Measurements from ENCODE around the gene VEGFA.

VEGFA gene

GRCh38 chr6:43729537-43729936 is 40.5 kb upstream of the VEGFA start:
- Histone ChIP-seq H3K36me3 (ENCODE audit: control insufficient read depth in 5 of 5, insufficient read depth in 5 of 5, low read length in 5 of 5) (no peaks in the 10 kb centered on the region), H3K27me3 (ENCODE audit: control insufficient read depth in 5 of 5, insufficient read depth in 4 of 5, low read length in 5 of 5) (no peaks in the 10 kb centered on the region), H3K9ac (ENCODE audit: low read length in 5 of 5) (no peak overlapping the region), H3K4me1 (ENCODE audit: control insufficient read depth in 5 of 5, insufficient read depth in 5 of 5, low read length in 5 of 5) (peaks cover 0 to 12% (median 12%) of the 10 kb centered on the region in 5 donors), H3K27ac (ENCODE audit: low read depth, low read length) (no peak overlapping the region), H3K4me3 (ENCODE audit: low read depth in 1 of 5, low read length in 5 of 5) (no peak overlapping the region), H3K9me3 (ENCODE audit: control insufficient read depth in 5 of 5, low read length in 5 of 5) (peaks cover 0 to 5% (median 0%) of the 10 kb centered on the region in 5 donors)

DNA sequence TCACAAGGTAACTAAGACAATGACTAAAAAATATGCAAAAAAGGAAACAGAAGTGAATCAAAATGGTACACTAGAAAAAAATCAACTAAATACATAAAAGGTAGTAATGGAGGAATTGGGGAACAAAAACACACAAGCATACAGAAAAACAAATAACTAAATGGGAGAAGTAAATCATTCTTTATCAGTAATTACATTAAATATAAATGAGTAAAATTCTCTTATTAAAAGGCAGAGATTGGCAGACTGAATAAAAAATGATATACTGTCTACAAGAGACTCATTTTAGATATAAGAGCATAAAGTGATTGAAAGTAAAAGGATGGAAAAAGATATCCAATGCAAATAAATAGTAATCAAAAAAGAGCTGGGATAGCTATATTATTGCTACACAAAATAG is 39.4 kb upstream of the VEGFA start:
- Histone ChIP-seq H3K9me3 (ENCODE audit: control insufficient read depth in 5 of 5, low read length in 5 of 5) (peaks cover 0 to 5% (median 0%) of the 10 kb centered on the region in 5 donors), H3K4me3 (ENCODE audit: low read depth in 1 of 5, low read length in 5 of 5) (no peak overlapping the region), H3K4me1 (ENCODE audit: control insufficient read depth in 5 of 5, insufficient read depth in 5 of 5, low read length in 5 of 5) (peaks cover 0 to 1% (median under 1%) of the 10 kb centered on the region in 5 donors), H3K36me3 (ENCODE audit: control insufficient read depth in 5 of 5, insufficient read depth in 5 of 5, low read length in 5 of 5) (no peaks in the 10 kb centered on the region), H3K9ac (ENCODE audit: low read length in 5 of 5) (no peak overlapping the region), H3K27me3 (ENCODE audit: control insufficient read depth in 5 of 5, insufficient read depth in 4 of 5, low read length in 5 of 5) (no peaks in the 10 kb centered on the region), H3K27ac (ENCODE audit: low read depth, low read length) (no peak overlapping the region)

DNA sequence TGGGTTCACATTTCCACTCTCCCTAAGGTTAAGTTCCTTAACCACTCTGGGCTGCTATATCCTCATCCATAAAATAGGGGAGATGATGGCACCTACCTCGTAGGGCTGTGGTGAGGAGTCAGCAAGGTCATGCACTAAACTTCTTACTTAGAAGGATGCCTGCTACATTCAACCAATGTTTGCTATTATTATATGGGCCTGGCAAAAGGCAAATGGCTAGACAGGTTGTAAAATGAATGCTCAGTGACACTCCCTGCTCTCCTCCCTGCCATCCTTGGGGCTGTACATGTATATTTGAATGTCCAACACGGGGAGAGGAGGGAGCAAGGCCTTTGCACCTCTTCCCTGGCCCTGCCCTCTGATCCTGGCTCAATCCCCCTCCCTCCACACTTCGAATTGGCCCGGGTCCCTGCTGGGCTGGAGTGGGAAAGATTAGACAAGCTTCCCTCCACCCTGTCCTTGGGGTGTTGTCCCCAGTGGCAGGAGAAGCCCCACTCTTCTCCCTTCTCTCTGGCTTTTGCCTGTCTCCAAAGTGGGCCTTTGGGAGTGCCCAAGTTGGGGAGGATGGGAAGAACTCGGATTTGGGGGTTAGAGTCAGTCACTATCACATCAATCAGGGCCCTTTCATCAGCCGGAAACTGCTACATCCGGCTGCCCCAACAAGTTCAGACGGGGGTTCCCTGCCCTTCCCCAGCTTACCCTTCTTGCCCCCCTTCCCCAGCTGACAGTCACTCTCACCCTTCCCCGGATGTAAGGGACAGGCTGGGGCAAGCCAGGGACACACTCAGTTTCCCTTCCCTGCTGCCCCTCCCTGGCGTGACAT is 36.3 kb upstream of the VEGFA start:
- peaks cover 0 to 20% (median 15%) of the 10 kb centered on the region in 5 donors for H3K4me1 ChIP-seq (ENCODE audit: control insufficient read depth in 5 of 5, insufficient read depth in 5 of 5, low read length in 5 of 5)
- H3K9me3 ChIP-seq (ENCODE audit: control insufficient read depth in 5 of 5, low read length in 5 of 5): peaks cover 0 to 5% (median 0%) of the 10 kb centered on the region in 5 donors
- H3K4me3 ChIP-seq (ENCODE audit: low read depth in 1 of 5, low read length in 5 of 5): no peak overlapping the region
- no peaks in the 10 kb centered on the region for H3K36me3 ChIP-seq (ENCODE audit: control insufficient read depth in 5 of 5, insufficient read depth in 5 of 5, low read length in 5 of 5)
- H3K27ac ChIP-seq (ENCODE audit: low read depth, low read length): no peak overlapping the region
- H3K27me3 ChIP-seq (ENCODE audit: control insufficient read depth in 5 of 5, insufficient read depth in 4 of 5, low read length in 5 of 5): no peaks in the 10 kb centered on the region
- H3K9ac ChIP-seq (ENCODE audit: low read length in 5 of 5): no peak overlapping the region

DNA sequence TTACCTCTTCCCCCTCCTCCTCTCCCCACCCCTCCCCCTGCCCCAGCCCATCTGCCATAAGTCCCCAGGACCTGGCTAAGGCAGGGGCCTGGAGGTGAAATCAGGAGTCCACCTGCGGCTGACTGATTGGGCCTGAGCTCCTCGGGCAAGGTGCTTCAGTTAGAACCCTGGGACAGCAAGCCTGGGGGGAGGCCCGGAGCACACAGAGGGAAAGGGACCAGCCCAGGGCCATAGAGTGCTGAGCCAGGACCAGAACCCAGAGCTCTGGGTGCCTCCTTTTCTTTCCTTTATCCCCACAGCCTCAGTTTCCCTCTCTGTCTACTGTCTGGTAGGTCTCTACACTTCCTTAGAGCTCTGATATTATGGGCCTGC is 35.7 kb upstream of the VEGFA start:
- Histone ChIP-seq H3K9me3 (ENCODE audit: control insufficient read depth in 5 of 5, low read length in 5 of 5) (peaks cover 0 to 5% (median 0%) of the 10 kb centered on the region in 5 donors), H3K27me3 (ENCODE audit: control insufficient read depth in 5 of 5, insufficient read depth in 4 of 5, low read length in 5 of 5) (no peaks in the 10 kb centered on the region), H3K4me3 (ENCODE audit: low read depth in 1 of 5, low read length in 5 of 5) (no peak overlapping the region), H3K36me3 (ENCODE audit: control insufficient read depth in 5 of 5, insufficient read depth in 5 of 5, low read length in 5 of 5) (no peaks in the 10 kb centered on the region), H3K9ac (ENCODE audit: low read length in 5 of 5) (no peak overlapping the region), H3K4me1 (ENCODE audit: control insufficient read depth in 5 of 5, insufficient read depth in 5 of 5, low read length in 5 of 5) (peaks cover 0 to 20% (median 15%) of the 10 kb centered on the region in 5 donors), H3K27ac (ENCODE audit: low read depth, low read length) (no peak overlapping the region)

DNA sequence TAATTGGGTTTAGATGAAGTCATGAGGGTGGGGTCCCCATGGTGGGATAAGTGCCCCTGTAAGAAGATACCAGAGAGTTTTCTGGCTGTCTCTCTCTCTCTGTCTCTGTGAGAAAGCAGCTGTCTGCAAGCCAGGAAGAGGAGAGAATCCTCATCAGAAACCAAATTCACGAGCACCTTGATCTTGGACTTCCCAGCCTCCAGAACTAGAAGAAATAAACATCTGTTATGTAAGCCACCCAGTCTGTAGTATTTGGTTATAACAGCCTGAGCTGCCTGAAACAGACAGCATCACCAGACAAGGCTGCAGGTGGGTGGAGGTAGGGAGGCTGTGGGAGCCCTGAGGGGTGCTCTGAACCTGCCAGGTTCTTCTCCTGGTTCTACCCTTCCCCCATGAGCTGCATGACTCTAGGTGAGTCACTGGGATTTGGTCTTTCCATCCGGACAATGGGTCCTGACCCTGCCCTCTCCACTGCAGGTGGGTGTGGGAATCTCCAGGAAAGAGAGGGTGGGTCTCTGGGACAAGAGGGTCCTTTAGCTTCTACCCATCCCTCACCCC is 34.3 kb upstream of the VEGFA start:
- no peaks in the 10 kb centered on the region for H3K36me3 ChIP-seq (ENCODE audit: control insufficient read depth in 5 of 5, insufficient read depth in 5 of 5, low read length in 5 of 5)
- peaks cover 0 to 31% (median 21%) of the 10 kb centered on the region in 5 donors for H3K4me1 ChIP-seq (ENCODE audit: control insufficient read depth in 5 of 5, insufficient read depth in 5 of 5, low read length in 5 of 5)
- no peak overlapping the region for H3K4me3 ChIP-seq (ENCODE audit: low read depth in 1 of 5, low read length in 5 of 5)
- no peak overlapping the region for H3K27ac ChIP-seq (ENCODE audit: low read depth, low read length)
- peaks cover 0 to 1% (median 0%) of the 10 kb centered on the region in 5 donors for H3K9me3 ChIP-seq (ENCODE audit: control insufficient read depth in 5 of 5, low read length in 5 of 5)
- no peak overlapping the region for H3K9ac ChIP-seq (ENCODE audit: low read length in 5 of 5)
- no peaks in the 10 kb centered on the region for H3K27me3 ChIP-seq (ENCODE audit: control insufficient read depth in 5 of 5, insufficient read depth in 4 of 5, low read length in 5 of 5)

DNA sequence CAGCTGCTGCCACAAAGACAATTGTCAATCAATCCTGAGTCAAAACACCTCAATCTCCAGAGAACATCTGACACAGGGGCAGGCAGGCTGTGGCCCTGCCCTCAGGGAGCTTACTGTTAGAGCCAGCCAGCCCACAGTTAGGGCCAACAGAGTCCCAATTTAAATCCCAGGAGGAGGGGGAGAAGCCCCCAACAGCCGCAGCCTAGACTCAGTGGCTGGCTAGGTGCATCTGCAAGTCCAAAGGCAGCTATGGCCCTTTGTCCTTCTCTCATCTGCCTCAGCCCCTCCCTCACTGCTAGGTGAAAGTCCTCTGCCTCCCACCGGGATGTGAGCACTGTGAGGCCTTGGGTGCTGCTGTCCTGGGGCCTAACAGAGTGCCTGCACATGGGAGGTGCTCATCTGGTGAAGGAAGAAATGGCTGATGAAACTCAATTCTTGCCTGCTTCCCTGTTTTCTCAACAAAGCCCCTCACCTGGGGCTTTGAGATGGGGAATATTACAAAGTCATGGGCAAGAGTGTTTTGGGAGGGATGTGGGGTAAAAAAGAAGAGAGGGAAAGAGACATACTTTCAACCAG is 33.7 kb upstream of the VEGFA start:
- Histone ChIP-seq H3K36me3 (ENCODE audit: control insufficient read depth in 5 of 5, insufficient read depth in 5 of 5, low read length in 5 of 5) (no peaks in the 10 kb centered on the region), H3K4me1 (ENCODE audit: control insufficient read depth in 5 of 5, insufficient read depth in 5 of 5, low read length in 5 of 5) (peaks cover 5 to 37% (median 26%) of the 10 kb centered on the region in 5 donors), H3K27ac (ENCODE audit: low read depth, low read length) (peak overlapping the region; percentile 91), H3K4me3 (ENCODE audit: low read depth in 1 of 5, low read length in 5 of 5) (no peak overlapping the region), H3K9me3 (ENCODE audit: control insufficient read depth in 5 of 5, low read length in 5 of 5) (no peaks in the 10 kb centered on the region), H3K9ac (ENCODE audit: low read length in 5 of 5) (no peak overlapping the region), H3K27me3 (ENCODE audit: control insufficient read depth in 5 of 5, insufficient read depth in 4 of 5, low read length in 5 of 5) (no peaks in the 10 kb centered on the region)

DNA sequence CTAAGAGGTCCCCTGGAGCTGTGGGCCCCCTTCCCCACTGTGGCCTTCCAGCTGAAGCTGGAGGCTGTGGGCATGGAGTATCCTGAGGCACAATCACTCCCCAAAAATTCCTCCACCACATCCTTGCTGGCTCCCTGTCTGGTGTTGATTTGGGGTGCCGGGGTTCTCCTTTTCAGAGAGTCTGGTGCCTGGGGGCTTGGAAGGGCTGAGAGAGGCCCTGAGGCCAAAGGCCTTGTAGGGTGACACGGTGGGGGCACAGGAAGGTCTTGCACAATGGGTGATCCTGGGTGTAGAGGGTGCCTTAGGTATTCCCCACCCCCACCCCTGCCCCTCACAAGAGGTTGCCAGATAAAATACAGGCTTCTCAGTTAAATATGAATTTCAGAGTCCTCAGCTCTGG is 33.2 kb upstream of the VEGFA start:
- H3K27me3 ChIP-seq (ENCODE audit: control insufficient read depth in 5 of 5, insufficient read depth in 4 of 5, low read length in 5 of 5): no peaks in the 10 kb centered on the region
- no peaks in the 10 kb centered on the region for H3K36me3 ChIP-seq (ENCODE audit: control insufficient read depth in 5 of 5, insufficient read depth in 5 of 5, low read length in 5 of 5)
- peak overlapping the region in 1 of 5 donors; percentile 31 for H3K9ac ChIP-seq (ENCODE audit: low read length in 5 of 5)
- H3K9me3 ChIP-seq (ENCODE audit: control insufficient read depth in 5 of 5, low read length in 5 of 5): no peaks in the 10 kb centered on the region
- no peak overlapping the region for H3K4me3 ChIP-seq (ENCODE audit: low read depth in 1 of 5, low read length in 5 of 5)
- H3K4me1 ChIP-seq (ENCODE audit: control insufficient read depth in 5 of 5, insufficient read depth in 5 of 5, low read length in 5 of 5): peaks cover 8 to 43% (median 32%) of the 10 kb centered on the region in 5 donors
- H3K27ac ChIP-seq (ENCODE audit: low read depth, low read length): peak overlapping the region; percentile 91

- Histone ChIP-seq H3K27me3 (ENCODE audit: control insufficient read depth in 5 of 5, insufficient read depth in 4 of 5, low read length in 5 of 5) (no peaks in the 10 kb centered on the region), H3K4me3 (ENCODE audit: low read depth in 1 of 5, low read length in 5 of 5) (no peak overlapping the region), H3K9me3 (ENCODE audit: control insufficient read depth in 5 of 5, low read length in 5 of 5) (no peaks in the 10 kb centered on the region), H3K27ac (ENCODE audit: low read depth, low read length) (peak overlapping the region; percentile 91), H3K9ac (ENCODE audit: low read length in 5 of 5) (peak overlapping the region in 3 of 5 donors; percentile 5 to 52 (median 8)), H3K4me1 (ENCODE audit: control insufficient read depth in 5 of 5, insufficient read depth in 5 of 5, low read length in 5 of 5) (peaks cover 10 to 49% (median 38%) of the 10 kb centered on the region in 5 donors), H3K36me3 (ENCODE audit: control insufficient read depth in 5 of 5, insufficient read depth in 5 of 5, low read length in 5 of 5) (no peaks in the 10 kb centered on the region)
These were observed 32.5 kb upstream of the VEGFA start for GRCh38 chr6:43737272-43738081.

DNA sequence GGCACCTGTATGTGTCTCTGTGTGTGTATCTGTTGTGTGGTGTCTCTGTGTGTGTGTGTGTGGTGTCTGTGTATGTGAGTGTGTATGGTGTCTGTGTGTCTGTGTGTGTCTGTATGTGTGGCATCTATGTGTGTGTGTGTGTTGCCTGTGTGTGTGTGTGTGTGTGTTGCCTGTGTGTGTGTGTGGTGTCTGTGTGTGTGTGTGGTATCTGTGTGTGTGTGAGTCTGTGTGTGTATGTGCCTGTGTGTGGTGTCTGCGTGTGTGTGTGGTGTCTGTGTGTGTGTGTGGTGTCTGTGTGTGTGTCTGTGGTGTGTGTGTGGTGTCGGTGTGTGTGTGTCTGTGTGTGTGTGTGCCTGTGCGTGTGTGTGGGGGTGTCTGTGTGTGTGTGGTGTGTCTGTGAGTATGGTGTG is 31.7 kb upstream of the VEGFA start:
- no peaks in the 10 kb centered on the region for H3K9me3 ChIP-seq (ENCODE audit: control insufficient read depth in 5 of 5, low read length in 5 of 5)
- no peaks in the 10 kb centered on the region for H3K27me3 ChIP-seq (ENCODE audit: control insufficient read depth in 5 of 5, insufficient read depth in 4 of 5, low read length in 5 of 5)
- H3K36me3 ChIP-seq (ENCODE audit: control insufficient read depth in 5 of 5, insufficient read depth in 5 of 5, low read length in 5 of 5): no peaks in the 10 kb centered on the region
- peaks cover 15 to 57% (median 46%) of the 10 kb centered on the region in 5 donors for H3K4me1 ChIP-seq (ENCODE audit: control insufficient read depth in 5 of 5, insufficient read depth in 5 of 5, low read length in 5 of 5)
- H3K9ac ChIP-seq (ENCODE audit: low read length in 5 of 5): no peak overlapping the region
- peak overlapping the region; percentile 91 for H3K27ac ChIP-seq (ENCODE audit: low read depth, low read length)
- no peak overlapping the region for H3K4me3 ChIP-seq (ENCODE audit: low read depth in 1 of 5, low read length in 5 of 5)

Data from subcutaneous abdominal adipose tissue (tissue), 5 donors.